ENCODE measurements around the gene CSRP1. TPM values are rescaled to one million over a fixed set of nuclear protein-coding genes. Genes with fewer than 3 reads are reported as not detected.

CSRP1 gene
- total and polyA plus RNA-seq, 2 of the 13 experiments (the other 11 are each of a cell fraction or from before 2014, with no cell fraction given), result 17.7 to 68.9 TPM

GRCh38 chr1:201495551-201496295, 11.2 kb downstream of the CSRP1 start (continued):
- TF ChIP-seq FOSL2 (CRISPR knock-in tag; IDR thresholded peaks at IDR 0.05) (0 out of 2 replicates have a peak, but pooled peaks have one; percentile 14), TBX3 (IDR thresholded peaks at IDR 0.05; ENCODE audit: borderline replicate concordance) (no peak; the same call in 1 of the 2 replicates), PAX8 (CRISPR knock-in tag; IDR thresholded peaks at IDR 0.05; ENCODE audit: borderline replicate concordance) (no peak), TARDBP (CRISPR knock-in tag; IDR thresholded peaks at IDR 0.05) (peak; percentile 65; the same call in 1 of the 2 replicates), FOXA3 (CRISPR knock-in tag; IDR thresholded peaks at IDR 0.05) (peak; percentile 84), NR2F6 (IDR thresholded peaks at IDR 0.05) (peak; percentile 20; the same call in 1 of the 2 replicates), NR2F6 (CRISPR knock-in tag; IDR thresholded peaks at IDR 0.05) (0 out of 2 replicates have a peak, but pooled peaks have one; percentile 12), AGO1 (IDR thresholded peaks at IDR 0.05; ENCODE audit: low read depth, low read length, poor library complexity, severe bottlenecking) (no peak), IRF2 (CRISPR knock-in tag; IDR thresholded peaks at IDR 0.05) (no peak), PTBP1 (IDR thresholded peaks at IDR 0.05; ENCODE audit: low read depth, low read length, poor library complexity, severe bottlenecking) (no peak), RARA (CRISPR knock-in tag; IDR thresholded peaks at IDR 0.05) (peak; percentile 42), ZNF367 (CRISPR knock-in tag; IDR thresholded peaks at IDR 0.05; ENCODE audit: borderline replicate concordance) (no peak), HHEX (CRISPR knock-in tag; IDR thresholded peaks at IDR 0.05) (no peak), ZNF280D (CRISPR knock-in tag; IDR thresholded peaks at IDR 0.05) (no peak), PLRG1 (conservative IDR thresholded peaks at IDR 0.05) (no peak), KLF13 (CRISPR knock-in tag; IDR thresholded peaks at IDR 0.05) (no peak), ASH2L (IDR thresholded peaks at IDR 0.05; ENCODE audit: insufficient read length, low read depth, low read length) (no peak), HOXA5 (CRISPR knock-in tag; IDR thresholded peaks at IDR 0.05) (no peak), JDP2 (CRISPR knock-in tag; IDR thresholded peaks at IDR 0.05; ENCODE audit: borderline replicate concordance) (no peak), FOXA1 (IDR thresholded peaks at IDR 0.05) (no peak), FOXA1 (CRISPR knock-in tag; IDR thresholded peaks at IDR 0.05) (peak; percentile 84), ZBTB49 (CRISPR knock-in tag; IDR thresholded peaks at IDR 0.05; ENCODE audit: borderline replicate concordance) (no peak)
- TF ChIP-seq, protein P1, sequence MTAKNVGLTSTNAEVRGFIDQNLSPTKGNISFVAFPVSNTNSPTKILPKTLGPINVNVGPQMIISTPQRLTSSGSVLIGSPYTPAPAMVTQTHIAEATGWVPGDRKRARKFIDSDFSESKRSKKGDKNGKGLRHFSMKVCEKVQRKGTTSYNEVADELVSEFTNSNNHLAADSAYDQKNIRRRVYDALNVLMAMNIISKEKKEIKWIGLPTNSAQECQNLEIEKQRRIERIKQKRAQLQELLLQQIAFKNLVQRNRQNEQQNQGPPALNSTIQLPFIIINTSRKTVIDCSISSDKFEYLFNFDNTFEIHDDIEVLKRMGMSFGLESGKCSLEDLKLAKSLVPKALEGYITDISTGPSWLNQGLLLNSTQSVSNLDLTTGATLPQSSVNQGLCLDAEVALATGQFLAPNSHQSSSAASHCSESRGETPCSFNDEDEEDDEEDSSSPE (CRISPR knock-in tag; IDR thresholded peaks at IDR 0.05), result no peak
- TF ChIP-seq, protein P2, sequence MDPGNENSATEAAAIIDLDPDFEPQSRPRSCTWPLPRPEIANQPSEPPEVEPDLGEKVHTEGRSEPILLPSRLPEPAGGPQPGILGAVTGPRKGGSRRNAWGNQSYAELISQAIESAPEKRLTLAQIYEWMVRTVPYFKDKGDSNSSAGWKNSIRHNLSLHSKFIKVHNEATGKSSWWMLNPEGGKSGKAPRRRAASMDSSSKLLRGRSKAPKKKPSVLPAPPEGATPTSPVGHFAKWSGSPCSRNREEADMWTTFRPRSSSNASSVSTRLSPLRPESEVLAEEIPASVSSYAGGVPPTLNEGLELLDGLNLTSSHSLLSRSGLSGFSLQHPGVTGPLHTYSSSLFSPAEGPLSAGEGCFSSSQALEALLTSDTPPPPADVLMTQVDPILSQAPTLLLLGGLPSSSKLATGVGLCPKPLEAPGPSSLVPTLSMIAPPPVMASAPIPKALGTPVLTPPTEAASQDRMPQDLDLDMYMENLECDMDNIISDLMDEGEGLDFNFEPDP (CRISPR knock-in tag; conservative IDR thresholded peaks at IDR 0.05), result no peak
